ENCODE results near the gene IFIT1. TPM values are rescaled to one million over a fixed set of nuclear protein-coding genes. Genes with fewer than 3 reads are reported as not detected.

Gene IFIT1
- total RNA-seq, 1 donor from 2014 or later = 71.8 TPM

DNA sequence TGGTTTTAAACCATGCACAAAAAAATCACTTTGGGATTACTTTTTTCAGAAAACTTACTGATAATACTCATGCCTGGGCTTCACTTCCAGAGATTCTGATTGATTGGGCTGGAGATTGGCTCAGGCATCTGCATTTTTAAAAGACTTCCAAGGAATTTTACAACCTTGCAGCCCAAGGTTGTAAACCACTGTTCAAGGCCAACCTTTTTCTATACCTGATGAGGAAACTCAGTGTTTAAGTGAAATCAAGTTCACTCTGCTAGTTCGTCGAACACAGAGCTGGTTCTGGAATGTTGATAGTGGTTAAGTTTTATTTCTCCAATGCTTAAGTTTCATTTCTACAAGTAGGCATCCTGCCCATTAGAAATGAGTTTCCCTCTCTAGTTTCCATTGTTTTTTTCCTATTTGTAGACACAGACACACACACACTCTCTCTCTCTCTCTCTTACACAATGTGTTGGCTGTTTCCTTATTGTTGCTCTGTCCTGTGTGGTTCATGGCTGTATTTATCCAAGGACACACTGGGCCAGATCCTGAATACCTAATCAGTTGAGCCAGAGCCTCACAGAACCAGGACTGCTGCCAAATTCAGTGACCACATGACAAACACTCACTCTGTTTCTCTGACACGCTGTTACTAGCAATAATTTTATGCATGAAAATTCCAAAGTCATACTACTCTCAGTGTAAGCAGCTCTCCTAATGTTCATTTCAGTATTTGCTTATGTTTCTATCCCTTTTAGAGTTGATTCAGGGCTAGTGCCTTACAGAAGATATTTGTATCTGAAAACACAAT lies 18.3 kb upstream of the IFIT1 start:
- Histone ChIP-seq H3K4me3 (no peak overlapping the region), H3K27ac (peak overlapping the region; percentile 74)
- intact Hi-C loops (cut with DNase I) = no loop called here

DNA sequence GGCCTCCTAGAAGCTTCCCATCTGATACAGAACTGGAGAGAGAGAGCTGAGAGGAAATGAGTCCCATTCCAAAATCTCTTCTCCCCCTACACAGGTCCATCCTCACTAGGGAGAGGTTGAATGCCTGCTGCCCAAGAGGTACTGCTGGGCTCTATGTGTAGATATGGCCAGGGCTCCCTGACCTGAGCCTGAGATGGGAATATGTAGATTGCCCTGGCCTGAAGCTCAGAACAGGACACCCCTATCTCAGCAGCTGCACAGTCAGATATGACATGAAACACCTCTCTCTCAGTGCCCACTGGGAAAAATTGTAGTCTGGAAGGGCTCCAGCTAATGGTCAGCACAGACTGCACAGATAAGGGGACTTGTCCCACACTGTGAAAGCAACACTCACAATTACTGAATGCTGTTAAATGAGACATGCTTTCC lies 17.7 kb upstream of the IFIT1 start:
- Histone ChIP-seq H3K4me3 (no peak overlapping the region), H3K27ac (peak overlapping the region; percentile 74), H3K36me3 (no peaks in the 10 kb centered on the region), H3K9me3 (no peaks in the 10 kb centered on the region), H3K27me3 (ENCODE audit: low read depth) (no peaks in the 10 kb centered on the region), H3K4me1 (peaks cover 26% of the 10 kb centered on the region)
- DNase-seq = no peak
- peak in 1 of 2 donors; percentile 17 for ATAC-seq
- intact Hi-C loops (cut with DNase I) = no loop called here
- TF ChIP-seq, protein P1, sequence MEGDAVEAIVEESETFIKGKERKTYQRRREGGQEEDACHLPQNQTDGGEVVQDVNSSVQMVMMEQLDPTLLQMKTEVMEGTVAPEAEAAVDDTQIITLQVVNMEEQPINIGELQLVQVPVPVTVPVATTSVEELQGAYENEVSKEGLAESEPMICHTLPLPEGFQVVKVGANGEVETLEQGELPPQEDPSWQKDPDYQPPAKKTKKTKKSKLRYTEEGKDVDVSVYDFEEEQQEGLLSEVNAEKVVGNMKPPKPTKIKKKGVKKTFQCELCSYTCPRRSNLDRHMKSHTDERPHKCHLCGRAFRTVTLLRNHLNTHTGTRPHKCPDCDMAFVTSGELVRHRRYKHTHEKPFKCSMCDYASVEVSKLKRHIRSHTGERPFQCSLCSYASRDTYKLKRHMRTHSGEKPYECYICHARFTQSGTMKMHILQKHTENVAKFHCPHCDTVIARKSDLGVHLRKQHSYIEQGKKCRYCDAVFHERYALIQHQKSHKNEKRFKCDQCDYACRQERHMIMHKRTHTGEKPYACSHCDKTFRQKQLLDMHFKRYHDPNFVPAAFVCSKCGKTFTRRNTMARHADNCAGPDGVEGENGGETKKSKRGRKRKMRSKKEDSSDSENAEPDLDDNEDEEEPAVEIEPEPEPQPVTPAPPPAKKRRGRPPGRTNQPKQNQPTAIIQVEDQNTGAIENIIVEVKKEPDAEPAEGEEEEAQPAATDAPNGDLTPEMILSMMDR (IDR thresholded peaks at IDR 0.05) = no peak

More for the DNA sequence above, 18.3 kb upstream of the IFIT1 start:
- TF ChIP-seq, protein P1 (IDR thresholded peaks at IDR 0.05) = no peak
- DNase-seq (peak; percentile 62), ATAC-seq (peak; percentile 95 to 96)
- no peaks in the 10 kb centered on the region for H3K27me3 ChIP-seq (ENCODE audit: low read depth)
- no peaks in the 10 kb centered on the region for H3K9me3 ChIP-seq
- H3K4me1 ChIP-seq = peaks cover 32% of the 10 kb centered on the region
- H3K36me3 ChIP-seq = no peaks in the 10 kb centered on the region

DNA sequence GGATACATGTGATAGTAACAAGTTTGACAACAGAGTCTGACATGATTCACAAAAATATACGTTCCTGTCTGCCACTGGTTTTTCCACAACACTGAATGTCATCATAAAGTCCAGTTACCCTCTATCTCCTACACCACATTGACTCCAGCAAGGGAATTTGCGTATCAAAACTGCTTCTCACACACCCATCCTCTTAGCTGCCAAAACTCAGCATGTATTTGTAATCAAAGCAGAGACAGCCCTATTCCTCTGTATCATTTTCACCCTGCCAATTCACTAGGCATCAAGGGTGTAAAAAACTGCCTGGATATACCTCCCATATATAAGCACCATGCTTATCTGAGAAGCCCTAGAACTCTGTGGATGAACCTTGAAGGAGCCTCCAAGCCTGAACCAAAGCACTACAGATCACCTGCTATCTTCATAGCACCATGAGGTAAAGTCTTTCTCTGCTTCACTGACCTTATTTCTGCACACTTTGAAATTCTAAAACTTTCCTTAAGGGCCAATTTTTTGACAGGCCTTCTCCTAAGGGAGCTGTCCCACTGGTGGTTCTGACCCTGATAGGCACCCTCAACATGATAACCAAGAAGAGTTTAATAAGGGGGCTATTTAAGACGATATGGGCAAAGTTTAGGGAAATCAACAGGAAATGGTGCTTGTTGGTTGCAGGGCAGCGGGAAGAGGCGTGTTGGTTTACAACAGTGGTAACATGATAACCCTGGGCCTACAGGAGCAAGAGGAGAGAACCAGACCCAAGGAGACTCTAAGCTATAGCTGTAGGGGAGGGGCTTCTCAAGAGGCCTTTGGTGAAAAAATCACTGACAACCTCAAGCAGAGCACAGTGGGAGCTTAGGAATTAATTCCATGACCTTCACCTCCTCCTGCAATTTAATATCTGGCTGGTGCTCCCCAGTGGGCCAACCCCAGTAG lies 14.5 kb upstream of the IFIT1 start, which contains the start of gene IFIT1B:
IFIT1B (plus strand) TSS at position 352 of the 933 bp plus-strand sequence; CDS start at position 432, 80 bp downstream.
- Histone ChIP-seq H3K27ac (no peak within 1 kb of the TSS), H3K27me3 (ENCODE audit: low read depth) (no peaks in the 10 kb centered on the region), H3K4me3 (no peak within 1 kb of the TSS), H3K36me3 (no peaks in the 10 kb centered on the region), H3K4me1 (peaks cover 26% of the 10 kb centered on the region), H3K9me3 (no peaks in the 10 kb centered on the region)
- no peak for ATAC-seq
- TF ChIP-seq, protein P1 (IDR thresholded peaks at IDR 0.05) = no peak
- intact Hi-C loops (cut with DNase I) = no loop called here
- DNase-seq = no peak

DNA sequence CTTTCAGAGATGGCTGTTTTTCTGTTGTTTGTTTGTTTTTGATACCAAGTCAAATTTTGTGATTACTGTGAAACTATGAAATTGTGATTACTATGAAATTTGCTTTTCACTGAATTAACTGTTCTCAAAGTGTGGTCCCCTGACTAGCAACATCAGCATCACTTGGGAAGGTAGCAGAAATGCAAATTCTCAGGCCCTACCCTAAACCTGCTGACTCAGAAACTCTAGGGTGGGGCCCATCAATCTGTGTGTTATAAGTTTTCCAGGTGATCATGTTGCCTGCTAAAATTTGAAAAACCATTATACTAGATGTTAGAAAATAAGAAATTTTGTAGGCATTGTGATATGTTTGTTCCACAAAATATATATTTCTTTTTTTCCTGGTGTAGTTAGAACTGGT lies 13.3 kb upstream of the IFIT1 start:
- H3K9me3 ChIP-seq = no peaks in the 10 kb centered on the region
- no peak overlapping the region for H3K4me3 ChIP-seq
- no peaks in the 10 kb centered on the region for H3K27me3 ChIP-seq (ENCODE audit: low read depth)
- TF ChIP-seq, protein P1 (IDR thresholded peaks at IDR 0.05) = no peak
- H3K36me3 ChIP-seq = no peaks in the 10 kb centered on the region
- intact Hi-C loops (cut with DNase I) = no loop called here
- ATAC-seq (no peak), DNase-seq (no peak)
- no peak overlapping the region for H3K27ac ChIP-seq
- peaks cover 15% of the 10 kb centered on the region for H3K4me1 ChIP-seq

DNA sequence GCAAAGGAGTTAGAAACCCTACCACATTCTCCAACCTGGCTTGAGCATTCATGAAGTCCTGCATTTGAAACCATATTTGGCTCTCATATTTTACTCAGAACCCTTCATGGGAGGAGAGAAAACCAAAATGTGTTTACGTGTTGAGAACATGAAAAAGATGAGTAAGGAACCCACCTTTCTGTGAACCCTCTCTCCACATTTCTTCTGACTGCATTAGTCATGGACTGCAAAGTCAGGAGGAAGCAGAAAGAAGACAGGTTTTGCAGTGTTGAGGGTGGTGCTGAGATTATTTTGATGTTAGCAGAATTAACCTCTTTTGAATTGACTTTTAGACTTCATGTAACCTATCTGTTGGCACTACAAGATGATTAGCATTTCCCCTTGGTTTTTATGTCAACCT lies 9.7 kb upstream of the IFIT1 start:
- ATAC-seq = no peak
- Histone ChIP-seq H3K4me1 (no peaks in the 10 kb centered on the region), H3K27me3 (ENCODE audit: low read depth) (no peaks in the 10 kb centered on the region), H3K4me3 (no peak overlapping the region), H3K27ac (no peak overlapping the region), H3K9me3 (no peaks in the 10 kb centered on the region), H3K36me3 (no peaks in the 10 kb centered on the region)
- intact Hi-C loops (cut with DNase I) = no loop called here
- no peak for DNase-seq
- TF ChIP-seq, protein P1 (IDR thresholded peaks at IDR 0.05) = no peak
